DOHH2 (cell line): ENCODE results near the gene TMEM53.

ENCODE experiments used
- H3F3A ChIP-seq: fragments of 200-600 bp; sonication (generic), shearing (Covaris generic); 2 replicates; pipeline ENCODE4 v1.6.0; 2016; ENCODE audit warnings: antibody characterized with exemption, mild to moderate bottlenecking; ENCODE audit not compliant: control insufficient read depth, insufficient read depth
- H3K27ac ChIP-seq: fragments of 200-600 bp; sonication (generic); 2 replicates; pipeline ENCODE4 v1.5.1; 2014; ENCODE audit warnings: low read depth, mild to moderate bottlenecking, low read length, moderate library complexity
- H3K27me3 ChIP-seq: fragments of 200-600 bp; sonication (generic); 2 replicates; pipeline ENCODE4 v1.6.1; 2014; ENCODE audit warnings: mild to moderate bottlenecking, low read length, mixed read lengths; ENCODE audit not compliant: control insufficient read depth
- H3K36me3 ChIP-seq: fragments of 200-600 bp; sonication (generic); 2 replicates; pipeline ENCODE4 v1.6.1; 2014; ENCODE audit warnings: mild to moderate bottlenecking, low read length, moderate library complexity, mixed read lengths; ENCODE audit not compliant: control insufficient read depth
- H3K4me1 ChIP-seq: fragments of 200-600 bp; sonication (generic); 2 replicates; pipeline ENCODE4 v1.6.1; 2014; ENCODE audit warnings: mild to moderate bottlenecking, low read length, mixed read lengths; ENCODE audit not compliant: control insufficient read depth
- H3K4me2 ChIP-seq: fragments of 200-600 bp; sonication (generic); 2 replicates; pipeline ENCODE4 v1.6.0; 2014; ENCODE audit warnings: mild to moderate bottlenecking, low read length, moderate library complexity
- H3K4me3 ChIP-seq: fragments of 200-600 bp; sonication (generic); 2 replicates; pipeline ENCODE4 v1.5.1; 2014; ENCODE audit warnings: mild to moderate bottlenecking, low read length, mixed read lengths
- H3K79me2 ChIP-seq: fragments of 200-600 bp; sonication (generic); 2 replicates; pipeline ENCODE4 v1.6.1; 2014; ENCODE audit warnings: mild to moderate bottlenecking, low read length, mixed read lengths; ENCODE audit not compliant: control insufficient read depth
- H3K9me2 ChIP-seq: fragments of 200-600 bp; sonication (generic); replicated peaks from 2 replicates; pipeline ENCODE4 v1.6.1; 2014; ENCODE audit warnings: mild to moderate bottlenecking, low read length, mixed read lengths; ENCODE audit not compliant: control insufficient read depth
- H3K9me3 ChIP-seq: fragments of 200-600 bp; sonication (generic); 2 replicates; pipeline ENCODE4 v1.6.1; 2014; ENCODE audit warnings: antibody characterized with exemption, low read length, mixed read lengths; ENCODE audit not compliant: control insufficient read depth, insufficient read depth
- H4K20me1 ChIP-seq: fragments of 200-600 bp; sonication (generic); 2 replicates; pipeline ENCODE4 v1.6.0; 2014; ENCODE audit warnings: low read depth, mild to moderate bottlenecking, antibody characterized with exemption, low read length, moderate library complexity; ENCODE audit not compliant: control insufficient read depth, insufficient read depth
- CTCF ChIP-seq: fragments of 200-600 bp; sonication (generic); IDR thresholded peaks from one replicate; pipeline ENCODE4 v1.5.1; 2014; ENCODE audit warnings: antibody characterized with exemption, mild to moderate bottlenecking, low read depth, low read length; ENCODE audit not compliant: poor library complexity, severe bottlenecking
- EZH2phosphoT487 ChIP-seq: fragments of 200-600 bp; sonication (generic); IDR thresholded peaks from 2 replicates; pipeline ENCODE4 v1.6.1; 2017; ENCODE audit warnings: borderline replicate concordance, mild to moderate bottlenecking, antibody characterized with exemption, low read length, moderate library complexity, mixed read lengths

TMEM53 gene

GRCh38 chr1:44621841-44622286 lies 52.4 kb downstream of the TMEM53 start:
- no peaks in the 10 kb centered on the region for H4K20me1 ChIP-seq
- no peak overlapping the region for H3K4me3 ChIP-seq
- H3K4me1 ChIP-seq = no peaks in the 10 kb centered on the region
- TF ChIP-seq CTCF = no peak
- no peak for TF ChIP-seq EZH2phosphoT487
- H3K27me3 ChIP-seq = peaks cover 6% of the 10 kb centered on the region; the same call in 1 of the 2 replicates
- no peaks in the 10 kb centered on the region for H3K36me3 ChIP-seq
- H3K79me2 ChIP-seq = no peaks in the 10 kb centered on the region
- no peak overlapping the region for H3K4me2 ChIP-seq
- no peak overlapping the region for H3K27ac ChIP-seq
- H3K9me3 ChIP-seq = no peaks in the 10 kb centered on the region
- no peaks in the 10 kb centered on the region for H3K9me2 ChIP-seq
- no peaks in the 10 kb centered on the region for H3F3A ChIP-seq

GRCh38 chr1:44620072-44620471 lies 54.2 kb downstream of the TMEM53 start:
- Histone ChIP-seq H3K79me2 (no peaks in the 10 kb centered on the region), H3K4me3 (no peak overlapping the region), H3K9me2 (no peaks in the 10 kb centered on the region), H3K4me1 (no peaks in the 10 kb centered on the region), H4K20me1 (no peaks in the 10 kb centered on the region), H3K9me3 (no peaks in the 10 kb centered on the region), H3K27ac (no peak overlapping the region), H3F3A (no peaks in the 10 kb centered on the region), H3K27me3 (peaks cover 6% of the 10 kb centered on the region; the same call in 1 of the 2 replicates), H3K36me3 (no peaks in the 10 kb centered on the region), H3K4me2 (no peak overlapping the region)
- TF ChIP-seq EZH2phosphoT487 (no peak), CTCF (no peak)

GRCh38 chr1:44619261-44619900 lies 54.9 kb downstream of the TMEM53 start:
- H3K36me3 ChIP-seq = no peaks in the 10 kb centered on the region
- no peaks in the 10 kb centered on the region for H3K4me1 ChIP-seq
- peaks cover 6% of the 10 kb centered on the region; the same call in 1 of the 2 replicates for H3K27me3 ChIP-seq
- H3K9me2 ChIP-seq = no peaks in the 10 kb centered on the region
- H3K79me2 ChIP-seq = no peaks in the 10 kb centered on the region
- no peak overlapping the region for H3K4me3 ChIP-seq
- no peaks in the 10 kb centered on the region for H4K20me1 ChIP-seq
- no peak overlapping the region for H3K4me2 ChIP-seq
- H3K9me3 ChIP-seq = no peaks in the 10 kb centered on the region
- TF ChIP-seq CTCF = no peak
- no peak for TF ChIP-seq EZH2phosphoT487
- no peak overlapping the region for H3K27ac ChIP-seq
- no peaks in the 10 kb centered on the region for H3F3A ChIP-seq
